GM18873 (cell line): Measurements from ENCODE around the gene FNDC5.

Experiments
- ATAC-seq: cut with Tn5 transposase; IDR thresholded peaks from one replicate; pipeline ENCODE4 v1.9.1; 2021; ENCODE audit warnings: mild to moderate bottlenecking, moderate library complexity, moderate number of reproducible peaks; ENCODE audit not compliant: unreplicated experiment, low FRiP score

The FNDC5 gene

DNA sequence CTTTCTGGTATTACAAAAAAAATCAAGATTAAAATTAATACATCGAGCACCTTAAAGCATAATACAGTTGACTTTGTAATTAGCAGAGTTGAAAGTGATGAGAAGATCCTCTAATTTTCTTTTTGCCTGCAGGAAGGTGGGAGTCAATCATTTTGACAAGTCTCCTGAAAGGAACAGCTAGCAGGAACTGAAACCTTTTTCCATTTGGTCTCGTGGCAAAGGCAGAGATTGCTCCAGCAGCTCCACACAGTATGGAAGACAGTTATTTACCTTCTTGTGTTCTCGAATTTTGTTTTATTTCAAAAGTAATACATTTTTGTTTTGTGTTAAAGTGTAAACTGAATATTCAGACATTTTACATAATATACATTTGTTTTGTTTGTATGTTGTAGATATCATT, 45.5 kb downstream of the FNDC5 start:
- no peak for ATAC-seq

DNA sequence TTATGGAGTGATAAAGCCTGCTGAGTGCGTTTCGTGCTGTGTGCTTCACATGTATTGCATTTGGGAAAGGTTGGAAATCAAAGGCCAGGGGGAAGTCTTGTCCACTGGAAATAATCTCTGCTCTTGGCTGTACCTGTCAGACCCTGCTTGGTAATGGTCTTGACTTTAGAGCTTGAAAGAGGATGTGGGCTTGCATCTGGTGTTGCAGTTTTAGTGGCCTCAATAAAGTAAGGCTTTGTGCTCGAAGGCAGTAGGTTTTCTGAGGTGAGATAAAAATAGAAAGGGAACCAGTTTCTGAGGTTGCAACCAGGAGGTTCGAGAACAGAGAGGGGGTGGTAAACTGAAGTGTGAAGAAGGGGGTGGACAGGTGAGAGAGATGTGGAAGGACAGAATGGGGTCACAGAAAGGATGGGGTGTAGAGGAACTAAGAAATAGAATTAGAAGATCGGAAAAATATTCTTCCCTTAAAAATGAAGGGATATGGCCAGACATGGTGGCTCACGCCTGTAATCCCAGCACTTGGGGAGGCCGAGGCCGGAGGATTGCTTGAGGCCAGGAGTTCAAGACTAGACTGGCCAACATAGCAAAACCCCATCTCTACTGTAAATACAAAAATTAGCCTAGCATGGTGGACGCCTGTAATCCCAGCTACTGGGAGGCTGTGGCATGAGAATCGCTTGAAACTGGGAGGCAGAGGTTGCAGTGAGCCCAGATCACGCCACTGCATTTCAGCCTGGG, 51.7 kb downstream of the FNDC5 start:
- no peak for ATAC-seq

- peak; percentile 8 for ATAC-seq
Observed at GRCh38 chr1:32817815-32818786, 52.6 kb downstream of the FNDC5 start.

GRCh38 chr1:32817159-32817814, 53.4 kb downstream of the FNDC5 start, which contains the start of the genes S100PBP and YARS1:
Gene S100PBP, plus strand, starts transcription at chr1:32817653. Its CDS starts 8,447 bp downstream, at chr1:32826100.
Gene YARS1, minus strand, starts transcription at chr1:32817358. Its CDS starts 114 bp downstream, at chr1:32817244.
- ATAC-seq = peak; percentile 83

DNA sequence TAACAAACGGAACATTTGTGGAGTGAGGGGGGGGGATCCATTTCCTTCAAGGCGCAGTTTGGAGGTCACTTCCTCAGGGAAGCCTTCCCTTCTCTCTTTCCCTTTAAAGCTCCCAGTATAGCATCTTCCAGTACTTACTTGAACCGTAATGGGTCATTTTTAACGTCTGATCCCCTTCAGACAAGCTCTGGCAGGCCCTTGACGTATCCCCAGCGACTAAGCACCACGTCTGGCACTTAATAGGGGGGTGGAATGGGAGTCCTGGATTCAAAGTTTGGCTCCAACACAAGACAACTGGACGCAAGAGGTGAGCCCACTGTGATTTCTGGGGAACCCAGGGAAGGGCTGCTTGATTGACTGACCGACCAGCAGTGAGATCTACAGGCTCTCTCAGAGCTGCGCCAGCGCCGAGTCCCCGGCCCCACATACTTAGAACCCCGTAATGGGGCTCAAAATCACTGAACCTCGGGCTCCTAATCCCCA, 54.0 kb downstream of the FNDC5 start:
- no peak for ATAC-seq

GRCh38 chr1:32813941-32814739, 56.6 kb downstream of the FNDC5 start:
- no peak for ATAC-seq
